B cell (primary cell): ENCODE results near the gene ANKLE2. TPM values are rescaled to one million over a fixed set of nuclear protein-coding genes. Genes with fewer than 3 reads are reported as not detected.

ENCODE experiments used
- ATAC-seq: fragments of 200-7000 bp; cut with Tn5 transposase; one replicate; pipeline ENCODE4 v1.10.0; 2021; ENCODE audit warnings: low read depth, mild to moderate bottlenecking, moderate number of reproducible peaks, moderate library complexity
- CTCF ChIA-PET: fragments of 350-600 bp; sonication (Branson Sonifier 250); formaldehyde crosslinking; loops from one replicate; lab custom pipeline; 2021; ENCODE audit warnings: antibody characterized with exemption, inconsistent platforms; lab: Charles Lee
- POLR2A ChIA-PET: fragments of 350-600 bp; sonication (Branson Sonifier 250); formaldehyde crosslinking; loops from one replicate; lab custom pipeline; 2021; ENCODE audit warnings: antibody characterized with exemption; lab: Charles Lee
- DNase-seq: peaks from one replicate; pipeline ENCODE4 v3.0.0; 2013
- H2AFZ ChIP-seq: 2 replicates; pipeline ENCODE4 v1.6.1; 2012; ENCODE audit warnings: mild to moderate bottlenecking, low read depth, low read length; ENCODE audit not compliant: insufficient read depth, poor library complexity, severe bottlenecking
- H3K27ac ChIP-seq, 2 donors: 1 replicate in 1 of 2; 2 replicates in 1 of 2; pipeline ENCODE4 v1.5.1; 2012 to 2013; ENCODE audit warnings: low read length in 2 of 2, mild to moderate bottlenecking in 2 of 2, moderate library complexity in 1 of 2
- H3K27me3 ChIP-seq, 4 experiments: fragments of 200-600 bp in 1 of 4; sonication (generic) in 1 of 4; replicated peaks in 1 of 4; 1 replicate in 2 of 4; 2 replicates in 2 of 4; pipeline versions ENCODE4 v1.6.1 to v1.7.0; 2013 to 2016; ENCODE audit warnings: low read length in 3 of 4, mild to moderate bottlenecking in 2 of 4, mixed read lengths in 1 of 4, moderate library complexity in 1 of 4; ENCODE audit not compliant: insufficient read depth in 4 of 4, control insufficient read depth in 3 of 4; ENCODE audit errors: control extremely low read depth in 1 of 4
- H3K36me3 ChIP-seq, 2 experiments: replicated peaks in 1 of 2; 1 replicate in 1 of 2; 2 replicates in 1 of 2; pipeline versions ENCODE4 v1.6.1 to v1.7.1; 2013; ENCODE audit warnings: low read length in 1 of 2; ENCODE audit not compliant: insufficient read depth in 2 of 2, control insufficient read depth in 1 of 2; ENCODE audit errors: control extremely low read depth in 1 of 2, extremely low read depth in 1 of 2
- H3K4me1 ChIP-seq, 2 donors: fragments of 200-600 bp in 1 of 2; sonication (generic) in 1 of 2; 1 replicate in 1 of 2; 2 replicates in 1 of 2; pipeline versions ENCODE4 v1.5.1 to v1.6.1; 2013 to 2017; ENCODE audit warnings: low read length in 2 of 2; ENCODE audit not compliant: control insufficient read depth in 2 of 2, insufficient read depth in 2 of 2
- H3K4me2 ChIP-seq: replicated peaks from 2 replicates; pipeline ENCODE3; 2012; ENCODE audit warnings: mild to moderate bottlenecking, low read depth, low read length; ENCODE audit not compliant: poor library complexity, severe bottlenecking
- H3K4me3 ChIP-seq, 5 experiments: fragments of 200-600 bp in 1 of 5; sonication (generic) in 1 of 5; 1 replicate in 3 of 5; 2 replicates in 2 of 5; pipeline versions ENCODE4 v1.5.1 to v1.7.0; 2011 to 2016; ENCODE audit warnings: low read length in 4 of 5, mild to moderate bottlenecking in 4 of 5, low read depth in 2 of 5, control low read depth in 1 of 5, moderate library complexity in 1 of 5; ENCODE audit not compliant: insufficient read depth in 1 of 5; ENCODE audit errors: control extremely low read depth in 1 of 5, extremely low read depth in 1 of 5
- H3K79me2 ChIP-seq: fragments of 200-600 bp; sonication (generic); one replicate; pipeline ENCODE4 v1.6.0; 2016; ENCODE audit warnings: low read length; ENCODE audit not compliant: control insufficient read depth, insufficient read depth
- H3K9ac ChIP-seq: fragments of 200-600 bp; sonication (generic); 2 replicates; pipeline ENCODE4 v1.6.1; 2017; ENCODE audit warnings: mild to moderate bottlenecking, low read length, moderate library complexity
- H3K9me3 ChIP-seq, 3 donors: one replicate each; pipeline versions ENCODE4 v1.6.1 to v1.7.1; 2013; ENCODE audit warnings: low read length in 2 of 3; ENCODE audit not compliant: control insufficient read depth in 2 of 3, insufficient read depth in 1 of 3; ENCODE audit errors: control extremely low read depth in 1 of 3
- H4K20me1 ChIP-seq: 2 replicates; pipeline ENCODE4 v1.6.0; 2012; ENCODE audit warnings: mild to moderate bottlenecking, low read length; ENCODE audit not compliant: insufficient read depth, control insufficient read depth, poor library complexity, severe bottlenecking
- H3K27ac Mint-ChIP-seq: one replicate; pipeline ENCODE4 v1.8.0; 2021; ENCODE audit warnings: mixed read lengths
- H3K27me3 Mint-ChIP-seq: one replicate; pipeline ENCODE4 v1.8.0; 2021; ENCODE audit warnings: mixed read lengths
- H3K4me1 Mint-ChIP-seq: one replicate; pipeline ENCODE4 v1.8.0; 2021; ENCODE audit warnings: mixed read lengths
- H3K4me3 Mint-ChIP-seq: one replicate; pipeline ENCODE4 v1.8.0; 2021; ENCODE audit warnings: mixed read lengths
- H3K9me3 Mint-ChIP-seq: one replicate; pipeline ENCODE4 v1.8.0; 2022; ENCODE audit warnings: mixed read lengths; ENCODE audit not compliant: insufficient read depth
- CTCF ChIP-seq: fragments of 200-600 bp; IDR thresholded peaks from one replicate; pipeline ENCODE4 v1.8.0; 2022; ENCODE audit warnings: antibody characterized with exemption, mild to moderate bottlenecking
- EZH2 ChIP-seq: IDR thresholded peaks from 2 replicates; pipeline ENCODE4 v1.6.1; 2012; ENCODE audit warnings: borderline replicate concordance, low read depth, mild to moderate bottlenecking, moderate library complexity, low read length; ENCODE audit not compliant: insufficient read depth, poor library complexity, severe bottlenecking
- WGBS: methylation state at CpG from one replicate; pipeline ENCODE4 v1.1.5; 2013; ENCODE audit warnings: missing lambda C conversion rate; ENCODE audit not compliant: insufficient coverage; 5-methylcytosine and 5-hydroxymethylcytosine counted together
- intact Hi-C: fragments of 100-400 bp; cut with micrococcal nuclease; formaldehyde crosslinking; loops from one replicate; pipeline ENCODE4 v1.10.0; 2022
- polyA plus RNA-seq: library from polyadenylated mRNA; depleted of rRNA; stranded (reverse); fragments of >200 nt; gene quantifications from 2 replicates; pipeline ENCODE4 v1.2.3, GENCODE V29; 2012
- total RNA-seq, 2 donors: library from RNA; stranded (reverse); fragments of 120-200 nt in 1 of 2; gene quantifications; 1 replicate in 1 of 2; 2 replicates in 1 of 2; pipeline versions ENCODE4 v1.2.3 to v1.2.4, GENCODE V29; 2013 to 2022

ANKLE2 gene
- total and polyA plus RNA-seq, 2 donors (not counting 1 experiment from before 2014, with no cell fraction given) = 105 to 148 TPM

- peak overlapping the region; percentile 83 for H3K4me3 Mint-ChIP-seq
- CTCF ChIA-PET = no interaction called here
- no peaks in the 10 kb centered on the region for H3K27me3 Mint-ChIP-seq
- Histone ChIP-seq H3K4me2 (peak overlapping the region; percentile 81), H3K9ac (peak overlapping the region; percentile 68), H3K27me3 (no peaks in the 10 kb centered on the region), H3K9me3 (peaks cover 0 to 41% (median 15%) of the 10 kb centered on the region in 3 donors), H3K4me3 (peak overlapping the region; percentile 38 to 76 (median 61)), H2AFZ (peak overlapping the region; percentile 79), H3K4me1 (peaks cover 10 to 23% of the 10 kb centered on the region in 2 donors), H3K36me3 (peaks cover 3 to 10% of the 10 kb centered on the region in 2 experiments), H3K27ac (peak overlapping the region; percentile 29 to 59), H4K20me1 (peaks cover 35% of the 10 kb centered on the region), H3K79me2 (peaks cover 51% of the 10 kb centered on the region)
- POLR2A ChIA-PET = interaction anchor here (1.3 to 1.6 kb wide), 2 partner anchors 51 to 109 kb away, joined by 3 to 5 read pairs; partner anchors contain the start of gene ANKLE2
- intact Hi-C loops = no loop called here
- H3K4me1 Mint-ChIP-seq = peaks cover 13% of the 10 kb centered on the region
- DNase-seq = no peak
- H3K9me3 Mint-ChIP-seq = peaks cover 10% of the 10 kb centered on the region
- TF ChIP-seq CTCF (no peak), EZH2 (no peak)
- no peak for ATAC-seq
- 2% methylated on average over 50 of the region's 59 CpGs for WGBS
- H3K27ac Mint-ChIP-seq = peak overlapping the region; percentile 37
These were observed 50.4 kb downstream of the ANKLE2 start for GRCh38 chr12:132711080-132711843.
